Naive B cell (primary cell): ENCODE measurements around the gene TMEM272. TPM values are rescaled to one million over a fixed set of nuclear protein-coding genes. Genes with fewer than 3 reads are reported as not detected.

Source experiments
- ATAC-seq, 2 donors: fragments of 150-1000 bp; cut with Tn5 transposase; 2 replicates each; pipeline ENCODE4 v1.10.0; 2021; ENCODE audit warnings: low read depth in 2 of 2, mild to moderate bottlenecking in 2 of 2, moderate library complexity in 2 of 2
- DNase-seq: peaks from one replicate; pipeline ENCODE4 v3.0.0; 2022
- H3K27ac Mint-ChIP-seq, 6 donors: one replicate each; pipeline ENCODE4 v1.8.0; 2020 to 2022; ENCODE audit warnings: mild to moderate bottlenecking in 6 of 6, mixed read lengths in 6 of 6, moderate library complexity in 5 of 6, inconsistent platforms in 2 of 6
- H3K27me3 Mint-ChIP-seq, 3 donors: one replicate each; pipeline ENCODE4 v1.8.0; 2021 to 2022; ENCODE audit warnings: mixed read lengths in 3 of 3, mild to moderate bottlenecking in 1 of 3
- H3K36me3 Mint-ChIP-seq, 2 donors: one replicate each; pipeline ENCODE4 v1.8.0; 2020 to 2022; ENCODE audit warnings: mixed read lengths in 2 of 2, inconsistent platforms in 1 of 2, mild to moderate bottlenecking in 1 of 2
- H3K4me1 Mint-ChIP-seq, 3 donors: one replicate each; pipeline ENCODE4 v1.8.0; 2020 to 2022; ENCODE audit warnings: mixed read lengths in 3 of 3, inconsistent platforms in 1 of 3, mild to moderate bottlenecking in 1 of 3, moderate library complexity in 1 of 3
- H3K4me3 Mint-ChIP-seq, 8 donors: one replicate each; pipeline ENCODE4 v1.8.0; 2020 to 2022; ENCODE audit warnings: mild to moderate bottlenecking in 8 of 8, mixed read lengths in 8 of 8, moderate library complexity in 8 of 8, inconsistent platforms in 2 of 8
- H3K9me3 Mint-ChIP-seq, 7 donors: one replicate each; pipeline ENCODE4 v1.8.0; 2020 to 2022; ENCODE audit warnings: mixed read lengths in 7 of 7, mild to moderate bottlenecking in 5 of 7, inconsistent platforms in 2 of 7, moderate library complexity in 1 of 7
- polyA plus RNA-seq, 6 donors: library from polyadenylated mRNA; unstranded; fragments of 300-500 nt; fragmentation: Illumina TruSeq; gene quantifications; one replicate each; pipeline ENCODE4 v1.2.3, GENCODE V29; 2021; ENCODE audit warnings: low read depth in 6 of 6

Gene TMEM272
- polyA plus RNA-seq, 6 donors from 2014 or later = 0.09 to 0.11 TPM; not detected in 4

DNA sequence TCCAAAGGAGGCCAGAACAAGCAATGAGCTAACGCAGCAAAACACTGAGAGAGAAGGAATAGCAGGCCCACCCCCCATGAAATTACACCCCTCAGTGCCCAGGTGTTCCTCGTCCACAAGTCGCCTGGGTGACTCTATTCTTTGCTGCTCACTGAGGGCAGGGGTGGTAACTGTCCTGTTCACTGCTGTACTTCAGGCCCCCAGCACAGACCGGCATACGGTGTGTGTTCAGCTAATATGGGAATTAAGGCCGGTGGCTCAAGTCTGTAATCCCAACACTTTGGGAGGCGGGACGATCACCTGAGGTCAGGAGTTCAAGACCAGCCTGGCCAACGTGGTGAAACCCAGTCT lies 72.9 kb downstream of the TMEM272 start:
- Mint-ChIP-seq H3K4me1 (peaks cover 0 to 5% (median 0%) of the 10 kb centered on the region in 3 donors), H3K36me3 (peaks cover 0 to 4% of the 10 kb centered on the region in 2 donors), H3K4me3 (no peak overlapping the region), H3K9me3 (no peaks in the 10 kb centered on the region), H3K27ac (peak overlapping the region in 2 of 6 donors; percentile 49 to 61), H3K27me3 (no peaks in the 10 kb centered on the region)
- DNase-seq = no peak
- ATAC-seq = no peak

GRCh38 chr13:51771418-51772104 lies 73.4 kb downstream of the TMEM272 start:
- Mint-ChIP-seq H3K27ac (peak overlapping the region in 4 of 6 donors; percentile 37 to 68 (median 55)), H3K9me3 (no peaks in the 10 kb centered on the region), H3K4me3 (no peak overlapping the region), H3K4me1 (peaks cover 0 to 5% (median 0%) of the 10 kb centered on the region in 3 donors), H3K36me3 (peaks cover 3 to 4% of the 10 kb centered on the region in 2 donors), H3K27me3 (no peaks in the 10 kb centered on the region)
- no peak for DNase-seq
- no peak for ATAC-seq

DNA sequence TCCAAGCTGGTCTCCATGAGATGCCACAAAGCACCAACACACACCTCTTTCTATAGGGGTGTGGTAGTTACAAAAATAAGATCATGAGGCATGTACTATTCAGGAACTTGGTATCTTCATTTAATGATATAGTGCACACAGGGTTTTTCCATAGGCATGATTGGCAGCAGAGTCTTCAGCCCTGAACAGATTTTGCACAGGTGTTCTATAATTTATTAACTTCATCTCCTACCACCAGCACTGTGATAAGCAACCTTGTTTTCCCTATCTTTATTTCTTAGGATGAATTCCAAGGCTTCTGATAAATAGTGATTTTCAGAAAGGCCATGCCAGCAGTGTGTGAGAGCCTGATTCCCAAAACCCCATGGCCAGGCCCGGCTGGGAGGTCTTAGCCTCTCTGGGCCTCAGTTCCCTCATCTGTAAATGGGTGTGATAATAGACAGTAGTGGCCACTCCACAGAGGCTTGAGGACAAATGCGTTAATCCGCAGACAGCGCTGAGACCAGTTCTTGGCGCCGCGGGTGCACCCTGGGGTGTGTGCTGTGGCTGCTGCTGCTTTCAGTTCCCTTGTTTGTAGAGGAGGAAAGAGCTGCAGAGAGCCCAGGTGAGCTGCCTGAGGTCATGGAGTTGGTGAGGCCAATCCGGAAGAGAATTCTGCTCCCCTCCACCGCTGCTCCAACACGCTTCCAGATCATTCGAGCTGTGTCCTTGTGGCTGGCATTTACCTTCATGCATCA lies 74.1 kb downstream of the TMEM272 start:
- H3K4me3 Mint-ChIP-seq = no peak overlapping the region
- no peak for DNase-seq
- no peaks in the 10 kb centered on the region for H3K9me3 Mint-ChIP-seq
- peaks cover 0 to 10% (median 0%) of the 10 kb centered on the region in 3 donors for H3K4me1 Mint-ChIP-seq
- H3K27ac Mint-ChIP-seq = peak overlapping the region in 2 of 6 donors; percentile 7 to 32
- ATAC-seq = peak in 1 of 2 donors; percentile 58
- peaks cover 4 to 8% of the 10 kb centered on the region in 2 donors for H3K36me3 Mint-ChIP-seq
- no peaks in the 10 kb centered on the region for H3K27me3 Mint-ChIP-seq

GRCh38 chr13:51770160-51770559 lies 74.8 kb downstream of the TMEM272 start:
- no peak for DNase-seq
- Mint-ChIP-seq H3K4me1 (peaks cover 0 to 15% (median 0%) of the 10 kb centered on the region in 3 donors), H3K36me3 (peaks cover 4 to 8% of the 10 kb centered on the region in 2 donors), H3K27me3 (no peaks in the 10 kb centered on the region), H3K9me3 (no peaks in the 10 kb centered on the region), H3K27ac (peak overlapping the region in 2 of 6 donors; percentile 7 to 92), H3K4me3 (no peak overlapping the region)
- ATAC-seq = no peak

GRCh38 chr13:51769455-51770127 lies 75.4 kb downstream of the TMEM272 start:
- DNase-seq (no peak), ATAC-seq (no peak)
- H3K27me3 Mint-ChIP-seq = no peaks in the 10 kb centered on the region
- H3K9me3 Mint-ChIP-seq = no peaks in the 10 kb centered on the region
- H3K27ac Mint-ChIP-seq = peak overlapping the region in 2 of 6 donors; percentile 80 to 92
- H3K36me3 Mint-ChIP-seq = peaks cover 4 to 8% of the 10 kb centered on the region in 2 donors
- peak overlapping the region in 1 of 8 donors; percentile 31 for H3K4me3 Mint-ChIP-seq
- peaks cover 3 to 19% (median 4%) of the 10 kb centered on the region in 3 donors for H3K4me1 Mint-ChIP-seq

- Mint-ChIP-seq H3K4me3 (peak overlapping the region in 1 of 8 donors; percentile 22), H3K4me1 (peaks cover 9 to 25% (median 10%) of the 10 kb centered on the region in 3 donors), H3K36me3 (peaks cover 4 to 8% of the 10 kb centered on the region in 2 donors), H3K9me3 (no peaks in the 10 kb centered on the region), H3K27me3 (no peaks in the 10 kb centered on the region), H3K27ac (no peak overlapping the region)
- DNase-seq (no peak), ATAC-seq (no peak)
Observed at GRCh38 chr13:51768976-51769375, 76.0 kb downstream of the TMEM272 start.

DNA sequence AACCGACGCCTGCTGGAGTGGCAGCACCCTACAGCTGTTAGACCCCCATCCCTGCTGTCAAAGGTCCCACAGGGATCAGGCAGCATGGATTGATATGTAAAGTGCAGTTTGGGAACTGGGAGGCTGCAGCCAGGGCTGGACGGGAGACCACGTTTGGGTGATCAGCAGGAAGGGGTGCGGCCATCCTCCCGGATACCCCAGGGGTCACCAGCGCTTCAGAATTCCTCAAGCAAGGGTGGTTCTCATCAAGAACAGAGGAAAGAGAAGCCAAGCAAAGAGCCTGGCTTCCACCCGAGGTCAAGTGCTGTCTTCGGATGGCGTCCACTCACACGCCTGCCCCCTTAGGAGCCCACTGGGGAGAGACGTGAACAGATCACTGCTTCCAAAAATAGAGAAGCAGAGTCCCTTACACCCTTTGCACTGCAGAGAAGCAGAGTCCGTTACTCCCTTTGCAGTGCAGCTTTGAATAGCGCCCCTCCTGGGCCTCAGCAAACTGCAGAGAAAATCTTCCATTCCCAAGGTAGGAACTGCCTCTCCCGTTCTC lies 76.5 kb downstream of the TMEM272 start:
- H3K36me3 Mint-ChIP-seq = peaks cover 4 to 8% of the 10 kb centered on the region in 2 donors
- peak overlapping the region in 1 of 8 donors; percentile 22 for H3K4me3 Mint-ChIP-seq
- peaks cover 11 to 30% (median 11%) of the 10 kb centered on the region in 3 donors for H3K4me1 Mint-ChIP-seq
- ATAC-seq = no peak
- DNase-seq = no peak
- H3K27me3 Mint-ChIP-seq = no peaks in the 10 kb centered on the region
- peak overlapping the region in 1 of 6 donors; percentile 33 for H3K27ac Mint-ChIP-seq
- H3K9me3 Mint-ChIP-seq = no peaks in the 10 kb centered on the region

GRCh38 chr13:51767100-51767499 lies 77.9 kb downstream of the TMEM272 start:
- no peaks in the 10 kb centered on the region for H3K9me3 Mint-ChIP-seq
- H3K4me1 Mint-ChIP-seq = peaks cover 19 to 44% (median 23%) of the 10 kb centered on the region in 3 donors
- H3K36me3 Mint-ChIP-seq = peaks cover 0 to 14% of the 10 kb centered on the region in 2 donors
- peak overlapping the region in 1 of 6 donors; percentile 81 for H3K27ac Mint-ChIP-seq
- no peak for DNase-seq
- H3K27me3 Mint-ChIP-seq = no peaks in the 10 kb centered on the region
- H3K4me3 Mint-ChIP-seq = no peak overlapping the region
- ATAC-seq = no peak

- peak overlapping the region in 5 of 6 donors; percentile 74 to 94 (median 89) for H3K27ac Mint-ChIP-seq
- peak overlapping the region in 2 of 8 donors; percentile 23 to 62 for H3K4me3 Mint-ChIP-seq
- ATAC-seq (no peak), DNase-seq (no peak)
- H3K36me3 Mint-ChIP-seq = peaks cover 0 to 29% of the 10 kb centered on the region in 2 donors
- H3K27me3 Mint-ChIP-seq = no peaks in the 10 kb centered on the region
- no peaks in the 10 kb centered on the region for H3K9me3 Mint-ChIP-seq
- H3K4me1 Mint-ChIP-seq = peaks cover 23 to 44% (median 23%) of the 10 kb centered on the region in 3 donors
Observed at GRCh38 chr13:51765142-51765515, 79.8 kb downstream of the TMEM272 start.

DNA sequence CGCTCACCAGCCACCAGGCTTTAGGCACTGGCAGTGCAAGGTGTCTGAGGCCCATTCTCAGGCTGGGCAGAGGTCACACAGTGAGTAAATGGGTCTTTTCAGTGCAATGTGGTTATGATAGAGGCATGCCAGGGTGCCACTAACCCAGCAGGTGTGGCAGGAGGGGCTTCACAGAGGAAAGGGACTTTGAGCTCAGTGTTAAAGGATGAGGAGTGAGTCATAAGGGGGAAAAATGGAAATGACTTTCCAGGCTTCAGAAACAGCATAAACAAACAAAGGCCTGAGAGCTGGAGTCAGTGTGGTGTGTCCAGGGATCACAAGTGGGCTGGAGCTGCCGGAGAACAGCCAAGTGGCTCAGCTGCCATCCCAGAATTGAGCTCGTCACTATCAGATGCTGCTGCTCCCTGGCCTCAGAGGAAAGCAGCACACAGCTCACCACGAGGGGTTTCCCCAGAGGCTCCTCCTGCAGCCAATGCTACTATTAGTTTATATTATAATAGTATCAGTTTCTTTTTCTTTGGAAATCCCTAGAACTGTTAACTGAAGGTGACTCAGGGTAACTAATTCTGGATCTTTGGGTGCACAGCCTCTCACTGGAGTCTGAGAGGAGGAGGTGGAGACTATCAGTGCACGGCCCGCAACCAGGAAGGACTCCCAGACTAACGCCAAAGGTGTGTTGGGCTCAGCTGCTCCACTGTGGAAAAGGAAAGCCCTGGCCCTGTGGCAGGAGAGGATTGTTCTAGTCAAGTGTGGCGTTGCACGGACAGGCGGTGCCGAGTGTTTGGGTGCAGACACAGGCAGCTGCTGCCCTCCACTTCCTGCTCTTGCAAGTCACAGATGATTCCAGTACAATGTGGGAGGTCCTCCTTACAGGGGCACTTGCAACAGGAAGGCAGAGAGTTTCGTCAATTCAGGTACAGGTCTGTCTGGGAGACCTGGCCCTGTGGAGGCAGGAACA lies 80.5 kb downstream of the TMEM272 start:
- Mint-ChIP-seq H3K36me3 (peaks cover 0 to 35% of the 10 kb centered on the region in 2 donors), H3K27ac (peak overlapping the region; percentile 74 to 94 (median 88)), H3K4me1 (peaks cover 23 to 44% (median 23%) of the 10 kb centered on the region in 3 donors), H3K4me3 (peak overlapping the region in 7 of 8 donors; percentile 19 to 81 (median 61)), H3K9me3 (no peaks in the 10 kb centered on the region), H3K27me3 (no peaks in the 10 kb centered on the region)
- ATAC-seq (peak; percentile 94), DNase-seq (peak; percentile 25)

DNA sequence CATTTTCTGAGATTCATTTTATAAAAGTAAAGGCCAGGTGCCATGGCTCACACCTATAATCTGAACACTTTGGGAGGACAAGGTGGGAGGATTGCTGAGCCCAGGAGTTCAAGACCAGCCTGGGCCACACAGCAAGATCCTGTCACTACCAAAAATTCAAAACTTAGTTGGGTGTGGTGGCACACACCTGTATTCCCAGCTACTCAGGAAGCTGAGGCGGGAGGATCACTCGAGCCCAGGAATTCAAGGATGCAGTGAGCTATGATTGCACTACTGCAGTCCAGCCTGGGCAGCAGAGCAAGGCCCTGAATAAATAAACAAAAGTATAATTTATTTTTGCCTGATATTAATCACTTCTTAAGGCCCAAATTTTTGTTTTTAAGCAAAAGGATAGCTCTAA lies 81.5 kb downstream of the TMEM272 start:
- DNase-seq = no peak
- H3K9me3 Mint-ChIP-seq = no peaks in the 10 kb centered on the region
- no peak for ATAC-seq
- no peaks in the 10 kb centered on the region for H3K27me3 Mint-ChIP-seq
- H3K36me3 Mint-ChIP-seq = peaks cover 3 to 35% of the 10 kb centered on the region in 2 donors
- H3K4me3 Mint-ChIP-seq = peak overlapping the region in 1 of 8 donors; percentile 9
- peaks cover 23 to 44% (median 23%) of the 10 kb centered on the region in 3 donors for H3K4me1 Mint-ChIP-seq
- H3K27ac Mint-ChIP-seq = peak overlapping the region in 4 of 6 donors; percentile 32 to 92 (median 64)
